Stimulated activated CD8-positive, alpha-beta memory T cell treated with anti-CD3 and anti-CD28 coated beads, Interleukin-4, amount 100 ng/mL, for 24 hours (primary cell): ENCODE data around the gene PTPN9.
"Not testable (repeated sequence)": the region's sequence is repeated elsewhere in the genome, so short reads cannot be mapped to it uniquely, and the experiment has no call there.

Experiments used
- DNase-seq: peaks from one replicate; pipeline ENCODE4 v3.0.0-alpha.2; 2020; ENCODE audit warnings: low read depth

PTPN9 gene

GRCh38 chr15:75530169-75530568 lies 48.9 kb downstream of the PTPN9 start:
- DNase-seq = no peak

DNA sequence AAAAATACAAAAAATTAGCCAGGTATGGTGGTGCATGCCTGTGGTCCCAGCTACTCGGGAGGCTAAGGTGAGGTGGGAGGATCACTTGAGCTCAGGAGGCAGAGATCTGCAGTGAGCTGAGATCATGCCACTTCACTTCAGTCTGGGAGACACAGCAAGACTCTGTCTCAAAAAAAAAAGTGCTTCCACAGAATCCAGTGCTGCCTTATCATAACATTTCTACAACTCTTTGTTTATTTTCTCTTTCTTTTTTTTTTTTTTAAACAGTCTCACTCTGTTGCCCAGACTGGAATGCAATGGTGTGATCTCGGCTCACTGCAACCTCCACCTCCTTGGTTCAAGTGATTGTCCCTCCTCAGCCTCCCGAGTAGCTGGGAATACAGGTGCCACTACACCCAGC lies 53.4 kb downstream of the PTPN9 start:
- DNase-seq = not testable (repeated sequence)

DNA sequence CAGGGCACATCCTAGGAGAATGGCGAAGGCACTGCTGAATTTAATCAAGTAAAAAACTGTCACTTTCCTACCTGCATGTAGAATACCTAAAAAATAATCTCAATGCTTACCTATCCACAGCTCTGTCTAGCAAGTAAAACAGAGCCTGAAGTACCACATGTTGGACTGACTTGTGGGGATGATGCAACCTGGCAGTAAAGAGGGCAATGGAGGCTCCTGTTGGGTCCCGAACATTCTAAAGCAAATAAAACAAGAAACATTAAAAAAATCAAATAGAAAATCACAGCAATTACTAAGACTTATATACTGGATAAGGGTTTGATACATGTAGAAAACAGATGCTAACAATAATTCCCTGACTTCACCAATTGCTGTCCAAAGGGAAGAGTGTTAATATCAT lies 56.1 kb downstream of the PTPN9 start:
- no peak for DNase-seq

- DNase-seq = no peak
Measured at GRCh38 chr15:75517233-75517632, 61.9 kb downstream of the PTPN9 start.

DNA sequence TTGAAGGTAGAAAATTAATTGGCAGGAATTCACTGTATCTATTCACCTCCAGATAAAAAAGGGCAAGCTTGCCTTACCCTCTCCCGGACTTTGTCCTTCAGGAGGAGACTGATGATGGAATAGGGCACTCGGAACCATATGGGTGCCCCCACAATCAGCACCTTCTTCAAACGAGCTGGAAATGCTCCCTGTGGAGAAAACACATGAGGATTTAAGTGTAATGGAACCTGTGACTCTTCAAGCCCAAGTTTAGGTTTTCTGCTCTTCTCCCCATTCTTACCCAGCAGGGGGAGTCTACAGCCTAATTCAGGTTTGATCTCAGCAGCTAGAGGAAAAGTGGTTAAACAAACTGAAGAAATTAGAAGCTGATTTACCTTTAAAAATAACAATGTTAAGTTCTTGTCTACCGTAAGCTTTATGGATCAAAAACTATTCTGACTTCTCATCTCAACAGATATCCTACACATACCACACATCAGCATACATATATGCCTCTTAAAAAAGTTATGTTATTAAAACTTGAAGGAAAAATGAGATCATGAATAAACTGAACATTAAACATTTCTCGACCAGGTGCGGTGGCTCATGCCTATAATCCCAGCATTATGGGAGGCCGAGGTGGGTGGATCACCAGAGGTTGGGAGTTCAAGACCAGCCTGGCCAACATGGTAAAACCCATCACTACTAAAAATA lies 70.1 kb downstream of the PTPN9 start:
- DNase-seq = no peak

GRCh38 chr15:75502360-75502759 lies 76.8 kb downstream of the PTPN9 start:
- DNase-seq = no peak

DNA sequence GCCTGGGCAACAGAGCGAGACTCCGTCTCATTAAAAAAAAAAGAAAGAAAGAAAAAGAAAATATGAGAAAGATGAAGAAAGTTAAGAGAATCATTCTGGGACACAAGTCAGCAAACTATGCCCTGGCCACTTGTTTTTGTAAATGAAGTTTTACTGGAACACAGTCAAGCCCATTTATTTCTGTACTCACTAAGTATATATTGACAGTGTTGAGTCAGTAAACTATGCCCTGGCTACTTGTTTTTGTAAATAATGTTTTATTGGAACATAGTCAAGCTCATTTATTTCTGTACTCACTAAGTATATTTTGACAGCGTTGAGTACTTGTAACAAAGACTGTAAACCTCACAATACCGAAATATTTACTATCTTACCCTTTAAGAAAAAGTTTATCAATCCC lies 85.4 kb downstream of the PTPN9 start:
- DNase-seq = no peak

GRCh38 chr15:75483961-75484360 lies 95.2 kb downstream of the PTPN9 start:
- no peak for DNase-seq

DNA sequence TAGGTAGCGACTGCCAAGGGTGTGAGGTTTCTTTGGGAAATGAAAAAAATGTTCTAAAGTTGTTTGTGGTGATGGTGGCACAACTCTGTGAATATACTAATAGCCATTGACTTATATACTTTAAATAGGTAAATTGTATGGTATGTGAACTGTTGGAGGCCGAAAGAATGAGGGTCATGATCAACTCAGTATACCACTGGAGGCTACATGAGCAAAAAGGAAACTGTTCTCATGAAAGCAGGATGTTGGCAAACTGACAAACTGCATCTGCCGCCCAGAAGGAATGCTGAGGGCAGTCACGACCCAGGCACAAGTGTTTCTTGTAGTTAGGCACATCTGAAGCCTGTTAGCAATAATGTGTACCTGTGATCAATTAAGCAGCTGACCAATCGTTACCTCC lies 95.6 kb downstream of the PTPN9 start:
- not testable (repeated sequence) for DNase-seq

DNA sequence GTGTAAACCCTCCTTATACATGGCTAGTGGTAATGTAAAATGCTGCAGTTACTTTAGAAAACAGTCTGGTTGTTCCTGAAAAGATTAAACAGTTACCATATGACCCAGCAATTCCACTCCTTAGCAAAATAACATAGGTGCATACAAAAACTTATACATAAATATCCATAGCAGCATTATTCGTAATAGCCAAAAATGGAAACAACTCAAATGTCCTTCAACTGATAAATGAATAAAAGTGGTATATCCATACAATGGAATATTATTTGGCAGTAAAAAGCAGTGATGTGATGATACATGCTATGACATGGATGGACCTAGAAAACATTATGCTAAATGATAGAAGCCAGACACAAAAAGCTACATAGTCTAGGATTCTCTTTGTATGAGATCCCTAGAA lies 96.0 kb downstream of the PTPN9 start:
- no peak for DNase-seq

DNA sequence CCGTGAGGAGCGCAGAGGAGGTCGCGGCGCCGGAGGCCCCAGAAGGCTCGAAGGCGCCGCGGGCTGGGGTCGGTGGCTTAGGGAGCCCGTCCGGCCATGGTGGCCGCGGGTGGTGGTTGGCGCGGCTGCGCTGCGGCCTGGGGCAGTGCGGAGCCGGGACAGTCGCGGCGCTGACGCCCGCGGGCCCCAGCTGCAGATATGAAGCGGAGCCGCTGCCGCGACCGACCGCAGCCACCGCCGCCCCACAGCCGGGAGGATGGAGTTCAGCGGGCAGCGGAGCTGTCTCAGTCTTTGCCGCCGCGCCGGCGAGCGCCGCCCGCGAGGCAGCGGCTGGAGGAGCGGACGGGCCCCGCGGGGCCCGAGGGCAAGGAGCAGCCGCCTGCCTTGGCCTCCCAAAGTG lies 98.7 kb downstream of the PTPN9 start:
- DNase-seq = not testable (repeated sequence)

GRCh38 chr15:75479670-75480069 lies 99.4 kb downstream of the PTPN9 start:
- no peak for DNase-seq

- DNase-seq = not testable (repeated sequence)
Measured at GRCh38 chr15:75477094-75477493, 102.0 kb downstream of the PTPN9 start.

- DNase-seq = no peak
Measured at GRCh38 chr15:75468913-75469598, 110.1 kb downstream of the PTPN9 start.

DNA sequence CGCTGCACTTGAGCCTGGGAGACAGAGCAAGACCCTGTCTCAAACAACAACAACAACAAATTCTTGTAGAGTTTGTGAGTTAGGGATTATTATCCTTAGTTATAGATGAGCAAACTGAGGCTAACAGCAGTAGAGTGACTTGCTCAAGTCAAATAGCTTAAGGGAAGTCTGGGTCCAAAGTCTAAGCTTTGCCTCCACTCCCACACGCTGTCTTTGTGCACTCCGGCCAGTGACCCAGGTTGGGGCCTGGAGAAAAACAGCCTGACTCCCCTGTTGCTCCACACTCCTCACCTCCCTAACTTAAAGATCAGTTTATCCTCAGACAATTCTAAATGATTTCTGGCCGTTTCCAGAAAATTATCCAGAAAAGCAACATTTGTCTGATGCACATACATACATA lies 118.5 kb downstream of the PTPN9 start:
- DNase-seq = no peak

DNA sequence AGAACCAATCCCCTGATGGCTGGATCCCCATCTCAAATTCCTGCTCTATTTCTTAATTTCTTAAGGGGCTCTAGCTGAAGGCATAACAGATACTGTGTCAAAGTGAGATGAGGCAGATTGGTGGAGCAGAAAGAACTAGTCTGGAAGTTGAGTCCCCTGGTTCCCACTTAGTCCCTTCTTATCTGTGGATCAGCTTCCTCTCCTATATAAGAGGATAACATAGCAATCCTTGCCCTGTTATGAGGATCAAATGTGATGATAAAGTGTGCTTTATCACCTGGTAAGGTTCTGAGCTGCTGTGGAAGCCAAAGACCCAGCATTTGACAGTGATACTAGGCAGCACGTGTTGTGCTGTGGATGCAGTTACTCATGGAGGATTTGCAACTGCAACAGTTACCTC lies 119.5 kb downstream of the PTPN9 start:
- no peak for DNase-seq

DNA sequence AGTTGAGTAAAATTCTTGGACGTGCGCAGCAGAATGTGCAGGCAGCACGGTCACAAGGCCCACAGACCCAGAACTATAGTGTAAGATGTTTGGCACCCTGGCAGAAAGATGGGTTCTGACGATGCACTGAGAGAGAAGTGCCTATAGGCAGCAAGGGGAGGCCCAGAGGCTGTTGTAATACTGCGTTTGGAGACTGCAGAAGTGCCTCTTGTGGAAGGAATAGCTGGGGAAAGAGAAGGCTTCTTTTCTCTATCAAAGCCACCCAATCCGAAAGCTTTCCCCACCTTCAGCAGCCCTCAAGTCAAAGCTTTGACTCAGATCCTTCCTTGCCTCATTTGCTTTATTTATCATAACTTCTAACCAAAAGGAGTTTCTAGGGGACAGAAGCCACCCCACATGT lies 122.4 kb downstream of the PTPN9 start:
- no peak for DNase-seq

DNA sequence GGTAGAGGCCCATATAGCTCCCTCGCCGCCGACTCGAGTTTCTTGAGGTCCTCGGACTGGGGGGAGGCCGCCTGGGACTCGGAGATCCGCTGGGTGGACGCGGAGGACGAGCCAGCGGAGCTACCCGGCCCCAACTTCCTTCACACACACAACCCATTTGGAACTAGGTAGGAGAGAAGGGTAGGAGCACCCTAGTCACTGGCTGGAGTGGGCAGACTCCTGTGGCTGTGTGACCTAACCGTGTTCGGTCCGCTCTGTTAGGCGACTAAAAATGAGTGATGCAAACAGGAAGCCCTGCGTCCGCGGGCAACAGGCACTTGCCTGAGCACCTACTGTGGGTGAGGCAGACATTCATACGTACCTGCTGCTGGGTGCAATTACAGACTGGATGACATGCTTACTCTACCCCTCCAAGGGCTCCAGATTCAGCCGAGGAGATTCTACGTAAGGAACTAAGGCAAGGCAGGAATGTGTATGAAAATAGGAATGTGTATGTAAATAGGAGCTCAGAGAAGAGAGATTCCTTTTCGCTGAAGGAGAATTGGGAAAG lies 123.1 kb downstream of the PTPN9 start:
- peak; percentile 29 for DNase-seq

- peak; percentile 84 for DNase-seq
Measured at GRCh38 chr15:75455424-75455981, 123.6 kb downstream of the PTPN9 start.

DNA sequence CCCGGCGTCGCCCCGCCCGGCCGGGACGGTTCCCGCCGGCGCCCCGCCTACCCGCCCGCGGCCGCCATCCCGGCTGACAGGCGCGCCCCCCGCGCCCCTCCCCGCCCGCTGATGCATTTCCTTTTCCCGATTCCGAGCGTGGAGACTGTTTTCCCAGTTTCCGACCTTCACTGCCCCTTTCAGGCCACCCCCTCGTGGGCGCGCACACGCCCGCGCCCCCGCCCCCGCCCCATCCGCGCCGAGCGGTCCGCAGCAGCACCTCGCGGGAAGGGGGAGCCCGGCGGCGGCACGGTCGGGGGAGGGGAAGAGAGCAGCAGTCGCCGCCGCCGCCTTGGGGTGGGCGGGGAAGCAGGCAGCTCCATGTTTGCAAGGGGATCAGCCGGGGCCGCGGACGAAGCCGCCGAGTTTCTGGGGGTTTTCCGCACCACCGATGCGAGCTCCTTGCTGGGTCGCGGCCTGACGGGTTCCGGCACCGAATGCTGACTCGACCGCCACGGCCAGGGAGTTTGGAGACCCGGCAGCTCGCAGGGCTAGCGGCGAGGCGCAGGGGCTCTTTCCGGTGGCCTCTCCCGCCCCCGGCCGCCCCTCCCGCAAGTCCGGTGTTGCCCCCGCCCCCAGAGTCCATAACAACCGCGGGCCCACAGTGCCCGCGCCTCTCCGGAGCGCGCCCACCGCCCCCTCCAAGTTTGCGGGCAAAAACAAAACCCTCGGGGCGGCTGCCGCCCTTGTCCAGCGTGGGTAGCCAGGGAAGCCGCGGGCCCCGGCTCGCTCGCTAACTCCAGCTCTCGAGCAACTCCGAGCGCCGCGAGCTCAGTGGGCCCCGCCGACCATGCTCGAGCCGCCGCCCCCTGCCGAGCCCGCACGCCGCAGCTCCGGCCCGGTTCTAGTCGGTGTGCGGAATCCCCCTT lies 124.4 kb downstream of the PTPN9 start:
- DNase-seq = peak; percentile 69

DNA sequence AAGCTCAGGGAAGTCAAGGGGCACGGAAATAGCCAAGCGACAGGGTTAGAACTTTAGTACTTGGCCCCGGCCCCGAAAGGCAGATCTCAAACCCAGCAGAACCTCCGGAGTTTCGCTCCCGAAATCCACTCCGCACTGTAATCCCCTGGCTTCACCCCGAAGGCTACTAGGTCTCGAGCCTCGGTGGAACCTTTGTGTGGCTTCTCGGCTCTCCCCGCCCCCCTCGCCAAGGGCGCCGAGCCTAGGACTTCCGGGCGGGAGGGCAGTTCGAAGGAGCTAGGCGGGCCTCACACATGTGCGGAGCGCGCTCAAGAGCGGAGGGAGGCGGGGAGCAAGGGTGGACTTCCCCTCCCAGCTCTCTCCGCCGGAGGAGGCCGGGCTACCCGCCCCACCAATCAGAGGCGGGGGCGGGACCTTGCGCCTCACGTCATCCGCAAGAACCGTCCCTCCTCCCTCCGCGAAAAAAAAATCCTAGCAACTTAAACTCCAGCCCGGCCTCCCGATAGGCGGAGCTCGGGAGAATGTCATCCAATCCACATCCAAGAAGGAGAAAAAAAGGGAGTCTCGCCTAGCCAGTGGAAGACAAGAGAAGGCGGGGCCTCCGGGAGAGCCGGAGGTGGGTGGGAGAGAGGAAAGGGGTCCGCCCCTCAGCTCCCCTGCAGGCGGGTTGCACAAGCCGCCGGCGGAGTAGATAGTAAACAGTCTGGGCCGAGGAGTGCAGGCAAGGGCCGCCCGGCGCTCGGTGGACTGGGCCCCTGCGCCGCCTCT lies 125.2 kb downstream of the PTPN9 start:
- peak; percentile 92 for DNase-seq
